ENCODE measurements around the gene SLC6A11.

The SLC6A11 gene

DNA sequence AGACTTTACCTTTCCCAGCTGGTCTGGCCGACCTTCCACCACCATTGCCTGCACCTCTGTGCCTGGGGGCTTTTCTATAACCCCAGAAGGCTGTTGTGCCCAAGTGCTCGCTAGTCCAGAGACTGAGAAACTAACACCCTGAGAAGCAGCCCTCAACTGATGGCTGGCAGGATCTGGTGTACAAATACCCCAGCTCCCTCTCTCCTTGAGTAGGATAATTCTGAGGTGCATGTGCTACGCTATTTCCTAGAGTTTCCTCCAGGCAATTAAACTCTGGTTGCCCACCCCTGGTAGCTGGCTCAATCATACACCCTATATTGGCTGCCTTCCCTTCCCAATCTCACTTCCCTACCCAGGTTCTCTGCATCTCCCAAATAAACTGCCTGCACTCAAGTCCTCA lies 165.0 kb downstream of the SLC6A11 start:
- no peak for DNase-seq (ENCODE audit: low spot score)

DNA sequence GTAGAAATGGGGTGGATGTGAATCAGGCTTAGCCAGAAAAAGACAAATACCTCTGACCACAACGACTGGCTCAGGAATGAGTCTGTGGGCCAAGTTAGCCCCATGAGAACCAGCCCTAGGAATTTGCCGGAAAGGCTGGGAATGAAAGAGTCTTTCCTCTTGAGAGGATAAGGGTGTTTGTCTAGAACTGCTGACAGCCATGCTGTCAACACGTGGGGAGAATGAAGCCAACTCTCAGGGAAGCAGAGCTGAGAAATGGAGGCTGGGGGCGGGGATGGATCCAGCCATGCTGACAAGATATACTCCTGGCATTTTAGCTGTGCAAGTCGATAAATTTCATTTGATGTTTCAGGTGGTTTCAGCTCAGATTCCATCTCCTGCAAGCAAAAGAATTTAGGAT lies 165.9 kb downstream of the SLC6A11 start:
- DNase-seq (ENCODE audit: low spot score), result no peak

DNA sequence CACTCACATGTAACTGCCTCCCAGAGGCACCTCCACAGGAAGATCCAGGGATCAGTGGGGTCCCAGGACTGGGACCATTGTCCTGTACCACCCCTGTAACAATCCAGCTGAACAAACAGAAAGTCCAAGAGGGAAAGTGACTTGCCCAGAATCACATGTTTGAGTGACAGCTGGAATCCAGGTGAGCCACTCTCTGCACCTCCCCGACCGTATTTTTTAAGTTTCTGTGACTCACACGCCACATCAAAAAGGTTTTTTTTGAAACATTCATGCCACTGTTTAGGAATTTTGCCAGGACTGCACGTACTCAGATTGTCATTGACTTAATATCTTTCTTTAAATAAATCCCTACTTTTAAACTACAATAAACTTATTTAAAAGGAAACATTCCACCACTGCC lies 166.8 kb downstream of the SLC6A11 start:
- peak; percentile 59 for DNase-seq (ENCODE audit: low spot score)

DNA sequence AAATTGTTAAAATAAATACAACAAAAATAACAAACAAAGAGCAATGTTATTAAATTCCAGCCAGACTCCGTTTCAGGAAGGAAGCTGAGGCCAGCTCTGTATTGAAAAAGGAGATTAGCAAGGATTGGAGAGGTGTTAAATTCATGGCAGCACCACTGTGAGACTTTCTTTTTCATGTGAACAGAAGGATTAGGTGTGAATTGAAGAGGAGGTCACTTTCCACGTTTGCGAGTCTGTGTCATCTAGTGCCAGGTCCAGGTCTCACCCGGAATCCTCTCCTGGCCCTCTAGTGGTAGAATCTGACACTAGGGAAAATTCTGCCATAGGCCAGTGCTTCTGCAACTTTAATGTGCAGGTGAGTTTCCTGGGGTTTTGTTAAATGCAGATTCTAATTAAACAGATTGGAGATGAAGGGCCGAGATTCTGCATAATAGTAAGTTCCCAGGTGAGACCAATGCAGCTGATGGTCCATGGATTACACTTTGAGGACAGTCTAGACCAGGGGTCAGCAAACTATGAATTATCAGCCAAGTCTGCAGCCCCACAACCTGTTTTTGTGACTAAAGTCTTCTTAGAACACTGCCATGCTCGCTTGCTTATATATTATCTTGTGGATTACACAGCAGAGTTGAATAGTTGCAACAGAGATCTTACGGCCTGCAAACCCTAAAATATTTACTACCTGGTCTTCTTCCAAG lies 167.3 kb downstream of the SLC6A11 start:
- DNase-seq (ENCODE audit: low spot score), result peak; percentile 57

DNA sequence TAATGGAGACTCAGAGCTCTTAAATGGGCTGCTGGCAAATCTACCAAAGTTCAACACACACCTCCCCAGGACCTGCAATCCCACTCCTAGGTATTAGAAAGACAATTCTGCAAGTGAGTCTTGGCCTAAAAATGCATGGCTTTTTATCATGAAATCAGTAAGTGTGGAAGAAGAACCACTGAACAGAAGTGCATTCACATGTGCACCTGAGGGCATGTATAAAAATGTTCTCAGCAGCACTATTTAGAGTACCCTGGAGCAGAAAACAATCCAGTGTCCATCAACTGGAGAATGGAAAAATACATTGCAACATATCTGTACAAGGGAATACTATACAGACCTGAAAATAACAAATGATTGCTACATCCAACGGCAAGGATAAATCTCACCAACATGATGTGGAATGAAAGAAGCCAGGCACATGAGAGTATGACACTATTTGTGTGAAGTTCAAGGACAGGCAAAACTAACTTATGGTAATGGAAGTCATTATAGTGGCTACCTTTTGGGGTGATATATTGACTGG lies 168.4 kb downstream of the SLC6A11 start:
- no peak for DNase-seq (ENCODE audit: low spot score)

DNA sequence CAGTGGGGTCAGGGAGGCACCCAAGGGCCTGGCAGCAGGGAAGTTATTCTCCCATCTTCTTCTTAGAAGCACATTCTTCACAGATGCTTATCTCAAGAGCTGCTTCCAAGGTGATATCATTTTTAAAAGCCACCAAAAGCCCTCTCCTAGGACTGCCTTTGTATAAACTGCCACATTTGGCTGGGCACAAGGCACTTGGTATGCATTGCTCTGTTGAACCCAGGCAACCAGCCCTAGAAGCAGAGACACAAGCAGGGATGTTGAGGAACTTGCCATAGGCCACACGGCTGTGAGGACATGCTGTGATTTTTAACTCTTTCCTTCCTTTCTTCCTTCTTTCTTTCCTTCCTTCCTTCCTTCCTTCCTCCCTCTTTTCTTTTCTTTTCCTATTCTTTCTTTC lies 169.2 kb downstream of the SLC6A11 start:
- no peak for DNase-seq (ENCODE audit: low spot score)

DNA sequence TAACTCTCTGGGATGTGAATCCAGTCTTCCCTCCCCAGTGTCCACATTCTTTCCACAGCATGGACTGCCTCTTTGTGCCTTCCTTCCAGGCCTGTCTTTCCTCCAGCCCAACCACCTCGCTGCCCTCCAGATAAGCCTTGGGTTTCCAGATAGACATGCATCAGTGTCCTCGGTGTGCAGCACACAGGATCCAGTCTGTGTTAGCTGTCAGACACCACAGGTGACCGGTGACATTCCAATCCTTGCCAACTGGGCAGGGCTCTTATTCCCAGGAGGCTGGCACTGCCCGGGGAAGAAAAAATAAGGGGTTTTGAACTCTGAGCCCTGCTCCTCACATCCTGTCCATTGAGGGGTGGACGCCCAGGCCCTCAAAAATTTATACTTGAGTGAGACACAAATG lies 170.6 kb downstream of the SLC6A11 start:
- no peak for DNase-seq (ENCODE audit: low spot score)

DNA sequence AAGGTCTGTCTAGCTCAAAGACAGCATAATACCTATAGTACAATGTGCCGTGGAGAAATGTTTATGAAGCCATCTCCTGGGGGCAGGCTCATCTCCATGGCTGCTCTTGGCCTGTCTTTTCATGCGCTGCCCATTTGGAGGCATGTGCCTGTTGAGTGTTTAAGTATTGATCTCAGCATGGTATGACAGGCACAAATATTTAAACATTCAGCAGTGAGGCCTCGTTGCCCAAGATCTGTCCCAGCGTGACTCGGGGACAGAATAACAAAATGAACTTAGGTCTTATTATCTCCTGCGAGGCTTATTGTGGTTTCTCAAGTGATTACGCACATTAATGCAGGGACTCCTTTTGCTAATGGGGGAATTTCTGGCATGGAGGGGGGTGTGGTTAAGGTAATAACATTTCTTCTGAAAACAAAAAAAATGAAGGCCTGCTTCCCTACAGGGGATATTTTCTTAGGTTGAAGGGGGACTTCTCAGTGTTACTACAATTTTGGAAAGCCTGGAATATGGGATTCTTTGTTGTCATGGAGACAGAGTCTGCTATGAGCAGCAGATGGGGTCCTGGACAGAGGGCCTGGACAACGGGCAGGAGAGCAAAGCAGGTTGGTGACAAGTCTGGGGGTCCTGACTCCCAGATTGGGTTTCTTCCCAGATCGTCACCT lies 172.1 kb downstream of the SLC6A11 start:
- DNase-seq (ENCODE audit: low spot score), result no peak

DNA sequence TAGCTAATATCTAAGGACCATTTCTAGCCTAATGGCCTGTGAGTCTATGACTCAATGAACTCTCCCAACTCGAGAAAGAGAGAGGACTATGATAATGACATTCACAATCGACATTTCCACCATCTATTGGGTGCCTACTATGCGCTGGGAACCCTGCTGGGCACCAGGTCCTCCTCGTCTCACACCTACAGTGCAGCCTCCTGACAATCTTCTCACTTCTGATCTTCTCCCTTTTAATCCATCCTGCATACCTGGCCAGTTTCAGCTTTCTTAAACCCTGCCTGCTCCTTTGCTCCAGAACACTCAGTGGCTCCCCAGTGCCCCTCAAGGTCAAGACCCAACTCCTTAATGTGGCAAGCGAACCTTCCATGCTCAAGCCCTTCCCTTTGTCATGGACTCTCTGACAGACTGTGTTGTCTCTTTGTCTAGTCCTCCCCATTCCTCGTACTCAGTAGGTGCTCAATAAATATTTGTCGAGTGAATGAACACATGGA lies 173.0 kb downstream of the SLC6A11 start:
- DNase-seq (ENCODE audit: low spot score), result no peak

Data from LoVo (cell line).